ENCODE data around the gene CHKA.

Gene CHKA

DNA sequence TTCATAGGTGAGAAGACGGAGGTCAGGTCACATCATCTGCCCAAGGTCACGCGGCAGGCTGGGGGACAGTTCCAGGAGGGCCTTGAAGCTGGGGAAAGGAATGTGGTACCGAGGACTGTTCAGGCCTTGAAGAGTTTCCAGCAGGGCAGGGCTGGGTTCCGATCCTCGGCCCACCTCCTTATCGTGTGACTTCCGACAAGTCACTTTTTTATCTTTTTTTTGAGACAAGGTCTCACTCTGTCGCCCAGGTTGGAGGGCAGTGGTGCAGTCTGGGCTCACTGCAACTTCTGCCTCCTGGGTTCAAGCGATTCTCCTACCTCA lies 90.1 kb downstream of the CHKA start:
- no peak for DNase-seq (ENCODE audit: low read depth)

DNA sequence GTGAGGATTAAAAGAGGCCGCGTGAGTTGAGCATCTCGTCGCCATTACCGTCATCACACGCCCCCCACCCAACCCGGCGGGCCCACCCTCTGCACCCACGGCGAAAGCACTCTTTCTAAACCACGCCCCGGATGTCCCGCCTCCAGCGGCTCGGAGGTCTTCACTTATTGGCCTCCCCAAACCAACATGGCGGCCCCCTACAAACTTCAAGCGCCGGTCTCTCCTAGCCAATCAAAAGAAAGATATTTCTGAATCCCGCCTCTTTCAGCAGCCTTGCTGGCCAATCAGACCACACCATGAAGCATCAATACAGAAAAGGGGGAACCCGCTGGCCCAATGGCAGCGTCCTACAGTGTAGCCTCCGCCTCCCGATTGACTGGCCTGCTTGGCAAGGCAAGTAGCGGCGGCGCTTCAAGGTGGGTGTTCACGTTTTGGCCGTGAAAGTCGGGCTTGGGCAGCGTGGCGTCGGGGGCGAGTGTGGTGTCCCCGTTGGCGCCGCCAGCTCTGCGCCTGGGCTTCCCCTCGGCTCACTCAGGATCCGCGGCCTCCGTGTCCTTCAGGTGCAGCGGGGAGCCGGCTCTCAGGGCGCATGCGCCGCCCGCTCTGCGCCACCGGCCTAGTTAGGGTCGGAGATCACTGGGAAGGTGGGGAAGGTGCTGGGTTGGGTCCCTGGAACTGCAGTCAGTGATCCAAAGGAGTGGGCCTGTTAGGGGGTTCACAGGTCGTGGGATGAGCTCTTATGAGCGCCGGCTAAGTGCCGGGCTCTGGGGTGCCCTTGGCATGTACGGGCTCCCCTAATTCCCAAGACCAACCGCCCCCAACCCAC lies 90.7 kb downstream of the CHKA start, which contains the start of gene NDUFS8:
NDUFS8 (plus strand) TSS at position 364 of the 826 bp plus-strand sequence. CDS start 1,471 bp downstream, outside the sequence.
- DNase-seq (ENCODE audit: low read depth) = peak; percentile 97

DNA sequence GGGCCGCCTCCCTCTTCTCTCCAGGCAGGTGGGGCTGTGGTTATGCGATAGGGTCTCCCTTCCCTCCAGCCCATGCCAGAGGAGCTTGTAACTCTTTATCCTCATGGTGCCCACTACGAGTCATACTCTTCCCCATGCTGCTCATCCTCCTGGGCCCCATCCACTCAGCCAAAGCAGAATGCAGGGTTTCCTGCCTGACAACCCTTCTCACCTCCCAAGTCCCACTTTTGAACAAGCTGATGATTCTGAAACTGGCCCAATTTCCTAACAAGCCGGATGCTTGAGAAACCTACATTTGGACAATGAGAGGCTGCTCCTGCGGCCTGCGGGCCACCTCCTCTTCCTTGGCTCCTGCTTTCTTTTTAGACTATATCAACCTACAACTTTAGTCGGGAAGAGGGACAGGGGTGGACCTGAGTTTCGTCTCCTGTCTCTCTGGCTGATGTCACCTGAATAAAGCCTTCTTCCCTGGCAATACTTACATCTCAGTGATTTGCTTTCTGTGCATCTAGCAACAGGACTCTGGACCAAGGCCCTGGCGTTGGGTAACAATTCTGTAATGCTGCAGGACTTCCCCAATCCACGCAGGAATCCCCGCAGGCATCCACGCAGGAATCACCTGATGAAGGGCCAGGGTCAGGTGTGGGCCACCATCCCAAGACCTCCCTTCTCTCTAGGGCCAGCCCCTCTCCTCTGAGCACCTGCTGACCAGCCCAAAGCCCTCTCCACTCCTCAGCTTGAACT lies 92.2 kb downstream of the CHKA start:
- DNase-seq (ENCODE audit: low read depth) = no peak

DNA sequence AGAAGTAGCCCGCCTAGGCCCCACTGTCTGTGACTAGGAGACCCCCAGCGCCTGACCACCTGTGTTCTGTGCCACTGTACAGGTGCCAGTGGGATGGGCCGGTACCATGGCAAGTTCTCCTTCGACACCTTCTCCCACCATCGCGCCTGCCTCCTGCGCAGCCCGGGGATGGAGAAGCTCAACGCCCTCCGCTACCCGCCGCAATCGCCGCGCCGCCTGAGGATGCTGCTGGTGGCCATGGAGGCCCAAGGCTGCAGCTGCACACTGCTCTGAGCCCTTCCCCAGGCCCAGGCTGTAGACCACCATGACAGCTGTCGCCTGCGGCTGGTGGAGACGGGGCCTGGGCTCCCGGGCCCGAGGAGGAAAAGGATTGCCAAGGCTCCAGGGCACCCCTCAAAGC lies 93.5 kb downstream of the CHKA start:
- DNase-seq (ENCODE audit: low read depth) = no peak

DNA sequence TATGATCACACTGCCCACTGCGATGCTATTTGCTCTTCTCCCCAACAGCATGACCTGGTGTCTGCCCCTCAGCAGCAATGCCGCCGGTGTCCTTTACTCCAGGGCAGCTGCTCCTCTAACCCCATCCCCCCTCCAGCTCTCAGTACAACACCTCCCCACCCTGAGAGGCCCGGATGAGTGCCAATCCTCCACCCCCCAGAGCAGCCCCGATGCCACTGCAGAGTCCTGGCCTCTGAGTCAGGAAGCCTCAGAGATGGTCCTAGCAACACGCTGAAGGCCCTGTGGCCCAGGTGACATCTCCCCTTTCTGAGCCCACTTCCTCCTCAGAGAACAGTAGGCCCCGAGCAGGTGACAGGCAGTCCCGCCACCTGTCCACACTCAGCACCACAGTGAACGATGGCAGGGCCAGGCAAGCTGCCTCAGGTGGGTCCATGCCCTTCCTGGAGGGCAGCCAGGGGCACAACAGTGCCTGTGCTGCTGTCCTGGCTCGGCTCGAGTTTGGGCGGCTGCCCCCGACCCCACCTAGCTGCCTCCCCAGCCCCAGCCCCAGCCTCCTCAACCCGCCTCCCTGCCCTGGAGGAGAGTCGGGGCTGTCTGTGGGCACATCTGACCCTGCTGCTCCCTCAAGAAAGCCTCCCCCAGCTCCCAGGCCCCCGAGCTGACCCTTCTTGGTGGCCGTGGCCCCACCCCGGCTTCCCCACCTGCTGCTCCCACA lies 94.6 kb downstream of the CHKA start:
- DNase-seq (ENCODE audit: low read depth) = no peak

DNA sequence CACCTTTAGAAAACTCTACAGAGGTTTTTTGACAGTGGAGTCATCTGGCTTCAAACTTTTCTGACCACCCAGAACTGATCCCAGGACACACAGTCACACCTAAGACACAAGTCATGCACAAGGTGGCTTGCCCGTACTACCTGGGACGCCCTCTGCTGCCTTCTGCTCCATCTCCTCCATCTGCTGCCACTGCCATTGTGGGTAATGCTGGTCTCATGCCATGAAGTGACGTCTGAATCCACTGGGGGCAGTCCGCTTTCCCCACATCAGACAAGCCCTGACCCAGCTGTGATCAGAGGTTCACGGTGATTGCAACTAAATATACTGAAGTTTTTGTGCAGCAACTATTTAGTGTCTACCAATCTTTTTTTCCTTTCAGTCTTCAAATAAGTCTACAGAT lies 96.1 kb downstream of the CHKA start:
- DNase-seq (ENCODE audit: low read depth) = no peak

DNA sequence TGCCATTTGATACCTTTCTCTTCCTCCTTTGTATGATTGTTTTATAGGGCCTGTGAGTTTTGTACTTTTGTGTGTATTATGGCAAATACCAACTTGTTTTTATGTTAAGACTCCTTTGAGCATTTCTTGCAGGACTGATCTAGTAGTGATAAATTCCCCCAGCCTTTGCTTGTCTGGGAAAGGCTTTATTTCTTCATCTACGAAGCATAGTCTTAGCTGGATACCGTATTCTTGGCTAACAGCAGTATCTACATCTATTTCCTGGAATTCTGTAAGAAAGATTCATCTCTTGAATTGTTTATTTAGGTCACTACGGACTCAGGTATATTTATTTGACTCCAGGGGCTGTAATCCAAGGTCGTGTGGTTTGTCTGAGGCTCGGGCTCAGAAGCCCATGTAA lies 96.7 kb downstream of the CHKA start:
- DNase-seq (ENCODE audit: low read depth) = no peak

DNA sequence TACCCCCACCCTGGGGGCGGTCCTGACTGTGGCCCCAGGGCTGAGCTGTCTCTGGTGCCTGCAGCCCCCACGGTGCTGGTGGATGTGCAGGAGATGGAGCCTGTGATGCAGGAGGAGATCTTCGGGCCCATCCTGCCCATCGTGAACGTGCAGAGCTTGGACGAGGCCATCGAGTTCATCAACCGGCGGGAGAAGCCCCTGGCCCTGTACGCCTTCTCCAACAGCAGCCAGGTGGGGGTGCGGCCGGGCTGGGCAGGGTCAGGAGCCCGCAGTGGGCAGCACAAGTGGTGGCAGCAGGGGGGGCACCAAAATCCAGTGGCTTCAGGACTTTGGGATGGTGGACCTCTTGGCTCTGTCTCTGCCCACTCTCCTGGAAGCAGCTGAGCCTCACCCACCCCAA lies 98.7 kb downstream of the CHKA start:
- DNase-seq (ENCODE audit: low read depth) = no peak

DNA sequence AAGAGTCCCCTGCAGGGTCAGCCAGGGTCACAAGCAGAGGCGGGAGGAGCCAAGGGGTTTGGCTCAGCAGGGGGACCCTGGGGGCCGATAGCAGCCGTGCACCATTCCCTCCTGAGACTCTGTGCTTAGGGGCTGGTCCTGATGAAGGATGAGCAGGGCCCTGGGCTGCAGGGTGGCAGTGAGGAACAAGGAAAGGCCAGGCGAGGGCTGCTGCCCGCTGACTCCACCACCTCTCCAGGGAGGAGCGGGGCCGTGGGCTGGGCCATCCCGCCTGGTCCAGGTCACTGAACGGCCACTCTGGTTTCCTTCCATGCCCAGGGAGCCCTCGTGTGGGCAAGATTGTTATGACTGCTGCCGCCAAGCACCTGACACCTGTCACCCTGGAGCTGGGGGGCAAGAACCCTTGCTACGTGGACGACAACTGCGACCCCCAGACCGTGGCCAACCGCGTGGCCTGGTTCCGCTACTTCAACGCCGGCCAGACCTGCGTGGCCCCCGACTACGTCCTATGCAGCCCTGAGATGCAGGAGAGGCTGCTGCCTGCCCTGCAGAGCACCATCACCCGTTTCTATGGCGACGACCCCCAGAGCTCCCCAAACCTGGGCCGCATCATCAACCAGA lies 99.9 kb downstream of the CHKA start:
- no peak for DNase-seq (ENCODE audit: low read depth)

DNA sequence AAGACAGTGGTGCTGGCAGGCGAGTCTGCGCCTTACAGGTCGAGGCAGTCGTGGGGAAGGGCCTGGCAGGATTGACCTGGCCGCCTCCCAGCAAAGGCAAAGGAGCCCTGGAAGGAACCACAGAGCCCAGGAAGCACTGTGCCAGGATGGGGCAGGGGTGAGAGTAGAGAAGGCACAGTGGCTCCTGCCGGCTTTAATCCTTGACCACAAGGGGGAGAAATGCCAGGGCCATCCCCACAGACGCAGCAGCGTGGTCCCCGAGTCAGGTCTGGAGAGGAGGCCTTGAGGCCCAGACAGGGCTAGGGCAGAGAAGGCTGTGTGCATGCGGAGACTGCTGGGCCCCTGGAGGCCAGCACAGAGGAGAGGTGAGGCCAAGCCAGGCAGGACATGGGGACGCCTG lies 100.6 kb downstream of the CHKA start:
- DNase-seq (ENCODE audit: low read depth) = no peak

DNA sequence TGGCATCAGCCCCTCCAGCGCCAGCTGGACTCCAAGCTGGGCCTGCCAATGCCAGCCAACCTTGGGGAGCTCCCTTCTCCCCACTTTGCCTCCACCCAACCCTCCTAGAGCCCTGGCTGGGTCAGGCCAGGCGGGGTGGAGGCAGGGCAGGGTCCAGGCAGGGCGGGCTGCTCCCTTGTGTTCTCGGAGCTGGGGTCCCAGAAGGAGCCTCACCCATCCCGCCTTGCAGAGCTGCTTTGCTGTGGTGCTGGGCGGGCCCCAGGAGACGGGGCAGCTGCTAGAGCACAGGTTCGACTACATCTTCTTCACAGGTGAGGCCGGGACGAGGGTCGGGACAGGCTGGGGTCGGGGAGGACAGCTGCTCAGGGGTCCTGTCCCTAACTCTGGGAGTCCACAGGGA lies 101.7 kb downstream of the CHKA start:
- DNase-seq (ENCODE audit: low read depth) = no peak

DNA sequence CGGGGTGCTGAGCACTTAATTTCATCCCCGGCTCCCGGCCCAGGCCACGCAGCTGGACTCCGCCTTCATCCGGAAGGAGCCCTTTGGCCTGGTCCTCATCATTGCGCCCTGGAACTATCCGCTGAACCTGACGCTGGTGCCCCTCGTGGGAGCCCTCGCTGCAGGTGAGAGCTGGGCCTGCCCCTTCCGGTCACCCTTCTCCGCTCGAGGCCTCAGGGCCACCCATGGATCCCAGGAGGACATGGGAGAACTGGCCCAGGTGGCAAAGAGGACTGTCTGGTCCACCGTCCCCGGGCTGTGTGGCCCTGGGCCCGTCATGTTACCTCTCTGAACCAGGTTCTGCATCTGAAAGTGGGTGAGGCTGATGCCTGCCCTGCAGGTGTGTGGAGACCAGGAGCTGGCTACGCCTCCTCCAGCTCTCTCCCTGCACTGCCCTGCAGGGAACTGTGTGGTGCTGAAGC lies 102.4 kb downstream of the CHKA start:
- DNase-seq (ENCODE audit: low read depth) = no peak

DNA sequence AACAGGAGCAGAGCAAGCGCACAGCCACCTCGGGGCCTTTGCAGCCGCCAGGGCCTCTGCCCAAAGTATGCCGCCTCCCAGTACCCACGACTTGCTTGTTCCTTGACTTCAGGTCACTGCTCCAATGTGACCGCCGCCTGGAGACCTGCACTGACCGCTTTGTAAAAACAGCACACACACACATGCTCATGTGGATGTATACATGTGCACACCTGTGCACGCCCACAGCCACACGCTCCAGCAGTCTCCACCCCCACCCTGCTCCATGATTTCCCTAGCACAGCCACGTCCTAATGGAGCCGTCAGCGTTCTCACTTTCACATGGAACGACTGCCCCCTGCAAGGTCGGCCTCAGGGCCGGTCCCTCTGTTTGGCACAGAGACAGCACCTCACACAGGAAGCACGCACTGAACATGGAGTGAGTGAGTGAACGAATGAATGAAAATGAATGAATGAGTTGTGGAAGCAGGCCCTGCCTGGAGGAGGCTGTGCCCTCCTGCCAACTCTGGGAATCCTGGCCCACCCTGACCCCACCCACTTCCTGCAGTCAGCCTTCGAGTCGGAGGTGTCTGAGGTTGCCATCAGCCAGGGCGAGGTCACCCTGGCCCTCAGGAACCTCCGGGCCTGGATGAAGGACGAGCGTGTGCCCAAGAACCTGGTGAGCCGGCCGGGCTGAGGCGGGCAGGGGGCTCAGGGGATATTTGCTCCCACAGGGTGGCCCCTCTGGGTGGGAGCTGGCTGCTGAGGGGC lies 103.0 kb downstream of the CHKA start:
- no peak for DNase-seq (ENCODE audit: low read depth)

DNA sequence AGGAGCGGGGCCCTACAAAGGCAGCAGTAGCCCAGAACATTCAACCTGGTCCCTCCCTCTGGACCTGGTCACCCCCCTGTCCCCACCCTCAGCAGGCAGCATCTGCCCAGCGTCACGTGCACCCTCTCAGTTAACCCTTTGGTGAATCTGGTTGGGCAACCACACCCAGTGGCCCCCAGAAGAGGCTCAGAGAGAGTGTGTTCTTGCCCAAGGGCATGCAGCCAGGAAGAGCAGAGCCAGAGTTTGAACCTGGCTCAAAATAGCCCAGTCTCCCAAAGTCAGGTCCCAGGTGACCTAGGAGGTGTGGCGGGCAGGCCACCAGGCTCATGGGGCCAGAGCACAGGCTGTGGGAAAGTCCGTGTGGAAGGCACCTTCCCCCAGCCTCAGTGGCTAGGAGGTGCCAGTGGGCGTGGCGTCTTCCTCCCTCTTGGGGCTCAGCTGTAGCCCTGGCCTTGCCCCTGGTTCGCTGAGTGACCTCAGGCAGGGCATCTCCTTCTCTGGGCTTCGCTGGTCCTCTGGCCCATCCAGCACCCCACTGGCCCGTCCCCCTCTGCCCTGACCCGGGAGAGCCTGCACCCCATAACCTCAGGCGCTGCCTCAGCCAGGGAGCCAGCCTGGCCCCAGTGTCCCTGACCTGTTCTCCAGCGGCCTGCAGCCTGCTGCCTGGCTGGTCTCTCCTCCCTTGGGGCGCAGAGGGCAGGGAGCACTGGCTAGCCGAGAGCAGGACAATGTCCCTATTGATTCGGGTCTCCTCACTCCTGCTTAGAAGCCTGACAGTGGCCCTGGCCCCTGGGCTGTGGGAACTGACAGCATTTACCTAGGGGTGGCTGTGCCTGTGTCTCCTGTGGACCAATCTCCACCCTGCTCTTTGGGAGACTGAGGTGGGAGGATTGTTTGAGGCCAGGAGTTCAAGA lies 104.0 kb downstream of the CHKA start:
- no peak for DNase-seq (ENCODE audit: low read depth)

DNA sequence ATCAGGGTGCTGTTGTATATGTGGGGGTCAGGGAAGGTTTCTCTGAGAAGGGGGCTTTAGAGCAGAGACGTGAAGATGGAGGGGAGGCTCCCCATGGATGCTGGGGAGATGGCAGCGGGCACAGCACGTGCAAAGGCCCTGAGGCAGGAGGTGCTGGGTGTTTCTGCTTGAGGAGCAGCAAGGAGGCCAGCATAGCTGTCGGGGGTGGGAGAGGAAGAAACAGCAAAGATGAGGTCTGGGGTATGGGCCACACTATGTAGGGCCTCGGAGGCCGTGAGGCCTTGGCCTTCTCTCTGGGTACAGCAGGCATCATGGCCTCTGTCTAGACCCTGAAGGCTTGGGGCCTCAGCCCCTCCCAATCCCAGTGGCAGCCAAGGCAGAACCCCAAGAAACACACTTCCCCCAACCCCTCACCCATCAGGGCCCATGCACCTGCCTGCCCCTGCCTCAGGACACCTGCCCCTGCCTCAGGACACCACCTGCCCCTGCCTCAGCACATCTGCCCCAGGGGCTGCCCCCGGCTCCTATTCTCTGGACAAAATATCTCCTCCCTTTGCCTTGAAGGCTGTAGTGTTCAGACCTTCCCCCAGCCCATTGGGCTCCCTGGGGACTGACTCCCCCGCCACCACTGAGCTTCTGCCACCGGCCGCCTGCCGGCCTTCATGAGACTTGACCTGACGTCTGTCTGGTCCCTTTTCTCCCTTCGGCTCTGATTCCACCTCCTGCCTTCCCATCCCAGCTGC lies 104.9 kb downstream of the CHKA start:
- no peak for DNase-seq (ENCODE audit: low read depth)

DNA sequence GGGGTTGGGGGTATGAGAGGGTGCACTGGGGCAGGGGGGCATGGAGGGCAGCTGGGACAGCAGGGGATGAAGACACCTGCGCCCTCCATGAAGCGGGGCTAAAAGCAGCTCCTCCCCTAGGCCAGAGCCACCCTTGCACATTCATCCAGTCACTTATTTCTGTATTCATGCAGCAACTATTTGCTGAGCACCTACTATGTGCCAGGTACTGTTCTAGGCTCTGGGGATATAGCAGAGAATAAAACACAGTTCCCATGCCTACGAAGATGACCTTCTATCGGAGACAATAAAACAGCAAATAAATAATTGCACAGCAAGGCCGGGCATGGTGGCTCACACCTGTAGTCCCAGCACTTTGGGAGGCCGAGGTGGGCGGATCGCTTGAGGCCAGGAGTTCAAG lies 105.7 kb downstream of the CHKA start:
- no peak for DNase-seq (ENCODE audit: low read depth)

DNA sequence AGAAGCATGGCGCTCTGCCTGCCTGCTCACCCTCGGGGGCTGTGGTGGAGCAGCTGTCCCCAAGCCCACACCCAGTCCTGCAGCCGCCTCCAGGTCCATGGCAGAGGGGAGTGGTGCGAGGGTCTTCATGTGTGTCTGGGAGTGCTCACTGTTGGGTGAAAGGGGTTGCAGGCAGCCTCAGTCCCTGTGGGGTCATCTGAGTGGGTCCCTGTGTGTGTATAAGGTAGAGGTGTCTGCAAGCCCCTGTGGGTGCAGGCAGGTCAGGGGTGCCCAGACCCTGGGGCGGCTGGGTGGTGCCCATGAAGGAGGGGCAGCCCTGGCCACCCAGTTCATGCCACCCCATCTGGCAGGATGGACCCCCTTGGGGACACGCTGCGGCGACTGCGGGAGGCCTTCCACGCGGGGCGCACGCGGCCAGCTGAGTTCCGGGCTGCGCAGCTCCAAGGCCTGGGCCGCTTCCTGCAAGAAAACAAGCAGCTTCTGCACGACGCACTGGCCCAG lies 106.2 kb downstream of the CHKA start:
- no peak for DNase-seq (ENCODE audit: low read depth)

DNA sequence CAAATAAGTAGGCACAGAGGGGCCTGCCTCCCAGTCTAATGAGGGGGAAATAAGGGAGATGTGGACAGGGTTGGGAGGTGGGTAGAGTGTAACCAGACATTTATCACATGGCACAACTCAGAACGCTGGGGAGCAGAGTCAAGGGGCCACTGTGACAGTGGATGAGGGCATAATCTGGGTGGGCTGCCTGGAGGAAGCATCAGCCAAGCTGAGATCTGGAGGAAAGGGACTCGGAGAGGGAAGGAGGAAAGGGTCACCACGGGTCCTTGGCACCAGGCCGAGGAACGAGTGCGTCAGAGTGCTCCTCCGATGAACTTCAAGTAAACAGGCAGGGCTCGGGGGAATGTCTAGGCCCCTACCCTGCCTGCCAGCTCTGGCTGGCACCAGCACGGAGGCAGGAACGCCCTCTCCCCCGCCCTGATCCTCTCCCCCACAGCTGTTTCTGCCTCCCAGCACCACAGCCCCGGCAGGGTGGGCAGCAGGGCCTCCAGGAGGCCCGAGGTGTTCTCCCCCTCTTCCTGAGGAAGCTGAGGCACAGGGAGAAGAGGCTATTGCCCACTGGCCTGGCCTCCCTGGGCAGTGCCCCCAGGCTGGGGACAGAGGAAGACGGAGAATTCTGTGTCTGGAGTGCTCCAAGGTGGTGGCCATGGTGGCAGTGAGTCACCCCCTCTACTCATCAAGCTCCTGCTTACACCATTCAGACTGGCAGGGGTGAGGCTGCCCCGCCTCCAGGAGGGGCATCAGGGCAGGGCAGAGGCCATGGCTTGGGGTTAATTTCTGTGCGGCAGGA lies 106.8 kb downstream of the CHKA start:
- DNase-seq (ENCODE audit: low read depth) = no peak

DNA sequence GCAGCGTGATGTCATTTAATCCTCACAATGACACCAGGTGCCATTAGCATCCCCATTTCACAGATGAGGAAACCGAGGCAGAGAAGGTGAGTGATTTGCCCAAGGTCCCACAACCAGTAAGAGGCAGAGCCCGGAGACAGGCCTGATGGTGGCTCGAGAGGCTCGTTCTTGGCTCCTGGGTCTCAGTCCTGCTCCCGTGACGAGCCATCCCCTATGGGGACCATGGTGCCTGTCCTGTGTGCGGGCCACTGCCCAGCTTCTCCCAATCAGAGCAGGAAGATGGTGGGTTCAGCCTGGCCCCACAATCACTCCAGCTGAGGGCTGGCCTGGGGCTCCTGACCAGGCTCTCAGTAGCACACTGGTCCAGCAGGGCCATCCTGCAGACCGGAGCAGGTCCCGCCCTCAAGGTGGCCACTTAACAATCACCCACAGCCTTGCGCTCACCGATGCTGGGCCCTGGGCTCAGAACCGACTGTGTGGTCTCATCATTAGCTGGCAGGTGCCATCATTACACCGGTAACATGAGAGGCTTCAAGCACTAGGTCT lies 107.5 kb downstream of the CHKA start:
- DNase-seq (ENCODE audit: low read depth) = no peak

All from stimulated activated CD4-positive, alpha-beta T cell treated with anti-CD3 and anti-CD28 coated beads, Interleukin-2, amount 100 ng/mL, for 4 hours (primary cell).